Central memory CD4-positive, alpha-beta T cell (primary cell): ENCODE measurements around the gene HS1BP3.

ENCODE experiments used
- DNase-seq: peaks from one replicate; pipeline ENCODE4 v3.0.0; 2022
- total RNA-seq, 3 experiments: gene quantifications; one replicate each; lab custom pipeline; 2026; lab: John Stamatoyannopoulos, UW

Gene HS1BP3
- total RNA-seq: 10.0 to 30.2 (median 19.1) reads per million in 3 experiments

DNA sequence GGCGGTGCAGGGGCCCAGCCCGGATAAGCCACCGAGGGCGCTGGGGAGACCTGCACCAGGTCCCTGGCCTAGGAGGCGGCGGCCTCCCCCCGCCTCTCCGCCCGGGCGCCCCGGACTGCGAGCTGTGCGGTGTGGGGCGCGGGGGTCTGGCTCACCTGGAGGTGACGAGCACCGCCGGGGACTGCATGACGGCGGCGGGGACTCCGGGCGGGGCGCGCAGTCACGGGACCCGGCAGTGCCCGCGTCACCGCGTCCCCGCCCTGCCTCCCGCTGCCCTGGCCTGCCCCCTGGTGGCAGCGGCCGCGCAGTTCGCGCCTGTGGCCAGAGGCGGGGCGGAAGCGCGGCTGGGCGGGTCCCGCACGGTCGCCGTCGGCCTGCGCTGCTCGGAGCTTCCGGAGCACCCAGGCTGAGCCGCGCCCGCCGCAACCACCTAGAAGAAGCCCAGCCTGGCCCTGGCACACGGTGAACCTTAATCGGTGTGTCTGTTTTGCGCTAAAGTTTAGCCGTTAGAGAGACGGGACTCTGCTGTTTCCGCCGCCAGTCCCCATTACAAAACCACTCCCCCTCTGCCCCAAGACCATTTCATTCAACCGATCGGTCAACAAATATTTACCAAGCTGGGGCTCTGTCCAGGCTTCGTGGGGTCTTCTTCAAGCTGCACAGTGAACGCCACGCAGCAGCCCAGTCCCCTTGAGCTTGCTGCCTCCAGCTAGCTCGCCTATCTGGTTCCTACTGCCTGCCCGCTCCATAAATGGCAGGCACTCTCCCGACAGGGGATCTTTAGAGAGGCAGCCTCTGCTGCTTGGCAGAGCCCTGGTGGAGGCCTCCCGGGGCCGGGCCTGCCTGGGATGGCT, at the start of gene HS1BP3:
TSS of gene HS1BP3 (minus strand) at position 222 of the 854 bp plus-strand sequence. CDS start at position 187, 35 bp downstream.
- peak; percentile 94 for DNase-seq

GRCh38 chr2:20698916-20699613, 48.2 kb upstream of the HS1BP3 start:
- no peak for DNase-seq

DNA sequence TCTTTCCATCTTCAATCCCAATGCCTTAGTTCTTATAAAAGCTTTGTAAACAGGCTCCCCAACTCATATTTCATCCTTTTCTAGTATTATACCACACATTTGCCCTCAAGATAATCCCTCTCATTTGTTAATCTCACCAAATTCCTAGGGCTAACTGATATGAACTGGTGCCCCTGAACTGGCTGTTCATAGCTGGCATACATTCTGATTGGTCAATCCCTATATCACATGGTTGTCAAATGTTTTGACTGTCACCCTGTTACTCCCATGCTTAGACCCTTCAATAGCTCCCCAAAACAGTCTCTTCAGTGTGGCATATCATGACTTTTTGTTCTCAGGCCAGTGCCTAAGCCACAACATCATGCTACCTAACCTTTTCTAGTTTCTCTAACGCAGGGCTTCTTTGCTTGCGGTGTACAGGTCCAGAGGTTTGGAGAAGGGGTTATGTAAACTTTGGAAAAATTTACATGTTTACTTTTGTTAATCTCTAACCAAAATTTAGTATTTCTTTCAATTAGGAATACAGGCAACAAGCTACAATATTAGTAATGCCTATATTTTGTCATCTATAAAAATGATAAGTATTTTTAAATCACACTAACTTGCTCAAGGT, 46.5 kb upstream of the HS1BP3 start:
- DNase-seq: no peak

DNA sequence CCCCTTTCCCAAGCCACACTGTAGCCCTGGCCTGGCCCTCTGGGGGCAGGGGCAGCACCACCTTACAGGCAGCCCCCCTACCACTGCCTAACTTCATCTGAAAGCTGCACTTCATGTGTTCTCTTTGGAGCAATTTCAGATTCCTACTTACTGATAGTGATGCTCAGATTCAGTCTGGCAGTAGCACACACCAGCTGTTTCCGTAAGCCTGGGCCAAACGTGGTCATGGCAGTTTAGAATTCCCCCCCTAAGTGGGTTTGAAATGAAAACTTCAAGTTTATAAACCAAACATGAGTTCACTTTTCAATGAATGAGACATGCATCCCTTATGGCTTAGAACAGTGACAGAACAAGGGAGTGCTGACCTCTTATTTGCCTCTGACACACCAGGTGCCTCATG, 45.5 kb upstream of the HS1BP3 start:
- DNase-seq: no peak

- no peak for DNase-seq
Measured at GRCh38 chr2:20693317-20693716, 42.4 kb upstream of the HS1BP3 start.

DNA sequence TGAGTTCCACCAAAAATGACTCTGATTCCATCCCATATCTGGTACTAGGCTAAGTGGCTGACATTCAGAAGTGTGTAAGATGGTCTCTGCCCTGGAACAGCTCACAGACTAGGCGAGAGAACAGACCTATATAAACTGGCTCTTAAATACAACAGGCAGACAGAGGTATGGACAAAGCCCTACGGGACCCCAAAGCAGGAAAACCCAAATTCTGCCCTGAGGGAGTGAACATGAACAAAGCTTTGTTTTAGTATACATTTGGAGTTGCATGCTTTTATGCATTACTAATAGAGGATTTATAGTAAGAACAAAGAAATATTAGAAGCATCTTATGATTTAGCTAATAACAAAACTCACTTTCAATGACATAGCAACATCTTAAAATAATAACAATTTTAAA, 41.2 kb upstream of the HS1BP3 start:
- no peak for DNase-seq

- no peak for DNase-seq
Measured at GRCh38 chr2:20691076-20691734, 40.3 kb upstream of the HS1BP3 start.

DNA sequence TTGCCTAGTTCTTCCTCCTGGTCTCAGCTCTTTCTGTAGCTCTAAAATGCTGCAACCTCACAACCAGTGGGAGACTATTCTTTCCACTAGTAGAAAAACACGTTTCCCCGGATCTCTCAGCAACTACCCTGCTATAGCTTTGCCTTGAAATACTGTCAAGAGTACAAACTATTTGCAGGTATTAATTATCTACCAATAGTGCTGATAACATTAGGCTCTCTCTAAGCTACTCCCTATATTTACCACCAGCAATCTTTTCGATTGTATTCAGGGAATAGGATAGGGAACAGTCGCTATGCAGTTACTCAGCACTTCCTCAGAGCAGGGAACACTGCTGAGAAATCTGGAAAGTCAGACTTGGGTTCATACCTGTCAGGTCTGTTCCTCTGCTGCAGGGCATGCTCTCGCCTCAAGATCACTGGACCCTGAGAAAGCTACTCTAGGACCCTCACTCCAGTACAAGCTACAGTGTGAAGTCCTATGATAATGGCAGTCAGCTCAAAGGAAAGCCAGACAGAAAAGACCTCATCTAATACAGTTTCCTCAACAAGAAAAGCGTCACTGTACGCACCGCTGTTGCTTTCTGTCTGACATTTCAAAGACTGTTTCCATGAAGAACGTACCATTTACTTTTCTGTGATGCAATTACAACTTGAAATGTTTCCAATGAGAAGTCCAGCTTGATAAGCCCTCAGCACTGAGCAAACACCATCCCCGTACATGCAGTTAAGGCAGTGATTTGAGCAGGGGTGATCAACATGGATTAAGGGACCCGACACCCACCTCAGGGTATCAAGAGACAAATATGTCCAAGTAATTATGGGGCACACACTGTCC, 38.7 kb upstream of the HS1BP3 start:
- DNase-seq: no peak

DNA sequence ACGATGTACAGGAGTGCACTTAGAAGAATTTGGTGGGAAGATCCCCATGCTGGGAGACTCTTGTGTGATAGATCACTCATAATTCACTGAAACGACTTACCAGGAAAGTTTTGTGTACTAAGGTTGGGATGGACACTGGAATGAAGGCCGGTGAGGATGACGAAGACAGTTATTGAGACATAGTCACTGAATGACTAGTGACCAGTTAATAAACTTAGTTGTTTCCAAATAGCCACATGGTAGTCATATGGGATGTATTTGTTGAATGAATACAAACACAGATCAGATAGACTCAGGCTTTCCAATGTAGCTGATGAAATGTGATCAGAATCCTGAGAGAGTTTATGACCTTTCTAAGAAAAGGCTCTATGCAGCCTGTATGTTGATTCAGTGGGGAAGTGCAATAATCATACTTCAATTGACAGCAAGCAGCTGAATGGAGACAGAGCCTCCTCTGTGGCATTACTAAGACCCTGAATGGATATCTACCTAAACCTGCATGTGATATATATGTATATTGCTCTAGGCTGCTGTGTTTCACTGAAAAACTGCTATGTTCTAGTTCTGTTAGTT, 36.4 kb upstream of the HS1BP3 start:
- DNase-seq: no peak

GRCh38 chr2:20684581-20685063, 33.7 kb upstream of the HS1BP3 start:
- no peak for DNase-seq

DNA sequence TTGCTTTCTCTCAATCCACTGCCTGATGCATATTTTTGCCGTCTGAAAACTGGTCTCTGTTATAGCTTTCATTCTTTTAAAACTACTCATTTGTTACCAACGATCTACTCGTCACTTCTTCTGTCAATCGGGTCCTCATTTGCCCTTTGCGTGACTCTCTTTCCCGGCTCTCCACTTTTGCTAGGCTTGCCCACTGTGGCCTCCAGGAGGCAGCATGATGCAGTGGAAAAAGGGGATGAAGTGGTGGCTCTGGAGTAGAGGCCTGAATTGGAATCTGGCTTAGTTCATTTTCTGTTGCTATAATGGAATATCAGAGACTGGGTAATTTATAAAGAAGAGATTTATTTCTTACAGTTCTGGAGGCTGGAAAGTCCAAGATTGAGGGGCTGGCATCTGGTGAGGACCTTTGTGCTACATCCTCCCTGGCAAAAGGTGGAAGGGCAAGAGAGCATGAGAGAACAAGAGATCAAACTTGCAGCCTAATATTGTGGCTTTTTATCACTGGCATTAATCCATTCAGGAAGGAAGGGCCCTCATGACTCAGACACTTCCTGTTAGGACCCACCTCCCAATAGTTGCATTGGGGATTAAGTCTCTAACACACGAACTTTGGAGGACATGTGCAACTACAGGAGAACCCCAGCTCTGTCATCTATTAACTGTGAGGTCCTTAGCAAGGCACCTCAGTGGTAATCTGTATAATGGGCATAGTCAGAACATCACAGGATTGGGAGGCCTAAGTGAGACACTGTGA, 31.4 kb upstream of the HS1BP3 start:
- no peak for DNase-seq

- DNase-seq: no peak
Measured at GRCh38 chr2:20680744-20681375, 30.0 kb upstream of the HS1BP3 start.

- DNase-seq: no peak
Measured at GRCh38 chr2:20678780-20679179, 27.9 kb upstream of the HS1BP3 start.

- no peak for DNase-seq
Measured at GRCh38 chr2:20678086-20678395, 27.1 kb upstream of the HS1BP3 start.

- no peak for DNase-seq
Measured at GRCh38 chr2:20677301-20678085, 26.6 kb upstream of the HS1BP3 start.

DNA sequence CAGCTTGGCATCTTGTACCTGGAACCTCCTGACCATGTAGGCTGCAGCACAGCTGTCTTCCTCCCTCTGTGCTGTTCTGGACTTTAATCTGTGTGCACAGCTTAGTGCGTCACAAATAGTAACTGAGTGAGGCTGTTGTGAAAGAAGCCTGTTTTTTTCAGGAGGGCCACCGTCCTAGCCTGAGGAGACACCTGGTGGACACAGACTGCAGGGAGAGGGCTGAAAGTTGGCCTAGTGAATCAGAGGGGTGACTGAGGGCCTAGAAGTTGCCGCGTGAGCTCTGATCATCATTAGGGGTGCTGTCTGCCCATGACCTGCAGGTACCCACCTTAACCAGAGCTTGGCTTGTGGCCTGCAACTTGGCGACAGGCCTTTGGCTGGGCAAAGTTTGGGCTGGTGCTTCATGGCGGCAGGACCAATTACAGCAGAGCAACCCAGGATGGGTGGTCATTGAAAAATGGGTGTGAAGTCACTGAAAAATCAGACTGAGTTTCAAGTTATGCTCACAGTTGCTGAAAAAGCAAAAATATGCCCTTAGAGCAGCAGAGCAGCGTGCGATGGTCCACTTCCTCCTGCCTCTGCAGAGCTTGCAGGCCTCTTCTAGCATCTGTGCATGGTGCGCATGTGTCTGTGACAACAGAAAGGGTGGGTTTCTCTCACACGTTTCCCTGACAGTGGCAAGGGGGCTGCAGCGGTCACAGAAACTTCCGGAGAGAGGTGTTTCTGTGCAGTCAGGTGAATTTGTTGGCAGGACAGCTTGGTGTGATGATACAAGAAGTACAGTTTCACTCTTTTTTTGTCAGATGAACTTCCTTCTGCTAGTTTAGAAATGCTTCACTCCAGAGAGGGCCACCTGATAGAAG, 25.7 kb upstream of the HS1BP3 start:
- no peak for DNase-seq

DNA sequence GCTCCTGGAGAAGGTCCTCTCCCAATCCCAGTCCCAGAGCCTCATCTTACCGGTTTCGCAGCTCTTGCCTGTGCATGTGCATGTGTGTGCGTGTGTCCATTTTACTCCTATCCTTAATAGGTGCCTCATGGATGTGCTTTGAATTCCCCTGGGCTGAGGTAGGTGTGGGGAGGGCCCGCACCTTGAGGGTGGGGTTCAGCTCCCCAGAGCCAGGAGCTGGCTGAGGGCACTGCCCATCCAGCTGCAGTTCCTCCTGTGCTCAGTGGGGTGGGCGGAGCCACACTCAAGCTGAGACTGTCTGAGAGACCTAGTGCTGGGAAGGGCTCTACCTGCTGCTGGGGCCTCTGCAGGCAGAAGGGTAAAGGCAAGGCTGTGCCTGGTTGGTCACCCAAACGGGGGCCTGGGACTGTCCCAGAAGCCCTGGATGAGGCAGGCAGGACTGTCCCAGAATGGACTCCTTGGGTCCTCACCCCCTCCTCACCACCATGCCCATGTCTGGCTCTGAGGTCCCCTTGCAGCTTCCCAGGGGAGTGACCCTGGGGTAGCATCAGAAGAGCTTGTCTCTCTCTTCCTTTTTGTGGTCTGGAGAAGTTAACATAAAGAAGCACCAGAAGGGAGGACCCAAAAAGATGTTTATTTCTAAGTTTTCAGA, 24.9 kb upstream of the HS1BP3 start:
- no peak for DNase-seq
